Stimulated activated CD8-positive, alpha-beta memory T cell treated with anti-CD3 and anti-CD28 coated beads, Interleukin-12 subunit alpha, Interleukin-12 subunit beta, amount 100 ng/mL, for 1 hour (primary cell): Measurements from ENCODE around the gene B4GALT3.

Source experiments
- DNase-seq: peaks from one replicate; pipeline ENCODE4 v3.0.0-alpha.2; 2020; ENCODE audit warnings: low read depth

B4GALT3 gene

GRCh38 chr1:161206411-161207140 is 29.3 kb upstream of the B4GALT3 start:
- DNase-seq, result no peak

- peak; percentile 95 for DNase-seq
Measured at GRCh38 chr1:161201836-161202712, 24.8 kb upstream of the B4GALT3 start, which contains the start of gene NDUFS2. Gene NDUFS2 (plus strand): TSS chr1:161202367. CDS start chr1:161202386, 19 bp downstream.

- DNase-seq, result no peak
Measured at GRCh38 chr1:161200992-161201835, 23.9 kb upstream of the B4GALT3 start.

GRCh38 chr1:161200421-161200991 is 23.2 kb upstream of the B4GALT3 start:
- DNase-seq, result no peak

- no peak for DNase-seq
Measured at GRCh38 chr1:161199506-161200139, 22.3 kb upstream of the B4GALT3 start.

GRCh38 chr1:161198897-161199431 is 21.7 kb upstream of the B4GALT3 start, which contains the start of gene ADAMTS4:
Gene ADAMTS4 (minus strand): TSS chr1:161199054. CDS start chr1:161198627, 427 bp downstream.
- no peak for DNase-seq

- no peak for DNase-seq
Measured at GRCh38 chr1:161198194-161198896, 21.0 kb upstream of the B4GALT3 start.

- no peak for DNase-seq
Measured at GRCh38 chr1:161197560-161198193, 20.4 kb upstream of the B4GALT3 start.

GRCh38 chr1:161196521-161197451 is 19.5 kb upstream of the B4GALT3 start:
- DNase-seq, result no peak

GRCh38 chr1:161196111-161196510 is 18.8 kb upstream of the B4GALT3 start:
- no peak for DNase-seq

- no peak for DNase-seq
Measured at GRCh38 chr1:161195171-161195570, 17.9 kb upstream of the B4GALT3 start.

GRCh38 chr1:161193561-161194235 is 16.4 kb upstream of the B4GALT3 start:
- no peak for DNase-seq

GRCh38 chr1:161192476-161193465 is 15.5 kb upstream of the B4GALT3 start:
- DNase-seq, result peak; percentile 52

GRCh38 chr1:161191971-161192370 is 14.7 kb upstream of the B4GALT3 start:
- DNase-seq, result no peak

- DNase-seq, result no peak
Measured at GRCh38 chr1:161190962-161191521, 13.7 kb upstream of the B4GALT3 start.

- DNase-seq, result no peak
Measured at GRCh38 chr1:161189036-161189435, 11.7 kb upstream of the B4GALT3 start.
